Activated naive CD4-positive, alpha-beta T cell treated with anti-CD3 and anti-CD28 coated beads, Interleukin-2, amount 50 U/mL, for 72 hours (primary cell): ENCODE measurements around the gene SMIM9. TPM values are rescaled to one million over a fixed set of nuclear protein-coding genes. Genes with fewer than 3 reads are reported as not detected.
A peak's percentile ranks its signal among the peaks of the same experiment; 100 is the strongest.
"Not testable (repeated sequence)": the region's sequence is repeated elsewhere in the genome, so short reads cannot be mapped to it uniquely, and the experiment has no call there.

Source experiments
- ATAC-seq, 2 donors: fragments of 150-1000 bp; cut with Tn5 transposase; 2 replicates each; pipeline ENCODE4 v1.10.0; 2021; ENCODE audit warnings: mild to moderate bottlenecking in 2 of 2, moderate library complexity in 2 of 2
- DNase-seq, 2 donors: peaks; one replicate each; pipeline ENCODE4 v3.0.0; 2021 to 2022; ENCODE audit warnings: low spot score in 2 of 2
- H3K27ac Mint-ChIP-seq, 2 donors: one replicate each; pipeline ENCODE4 v1.8.0; 2022; ENCODE audit warnings: mild to moderate bottlenecking in 2 of 2, mixed read lengths in 2 of 2
- H3K36me3 Mint-ChIP-seq, 2 donors: one replicate each; pipeline ENCODE4 v1.8.0; 2022; ENCODE audit warnings: mixed read lengths in 2 of 2
- H3K9me3 Mint-ChIP-seq, 2 donors: one replicate each; pipeline ENCODE4 v1.8.0; 2022; ENCODE audit warnings: mixed read lengths in 2 of 2
- total RNA-seq, 2 donors: library from RNA; stranded (reverse); gene quantifications; one replicate each; pipeline ENCODE4 v1.2.3, GENCODE V29; 2022

Gene SMIM9
- not detected for total RNA-seq

DNA sequence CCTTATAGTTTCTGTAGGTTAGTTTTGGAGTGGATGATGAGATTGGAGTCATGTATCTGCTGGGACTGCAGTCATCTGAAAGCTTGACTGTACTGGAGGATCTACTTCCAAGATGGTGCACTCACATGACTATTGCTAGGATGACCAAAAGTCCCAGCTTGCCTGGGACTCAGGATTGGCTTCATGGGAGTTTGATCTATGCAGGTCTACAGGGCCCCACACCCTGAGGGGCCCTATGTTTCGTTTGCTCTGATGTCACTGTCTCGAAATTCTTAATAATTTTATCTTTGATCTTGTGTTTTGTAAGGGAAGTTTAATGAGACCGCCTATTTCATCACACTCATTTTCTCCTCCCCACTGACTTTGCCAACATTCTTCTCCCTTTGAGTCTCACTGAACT is at the start of gene SMIM9:
Gene SMIM9 (minus strand): TSS at position 101 of the 400 bp plus-strand sequence. CDS start 3,806 bp downstream, outside the sequence.
- H3K27ac Mint-ChIP-seq, result no peak within 1 kb of the TSS
- ATAC-seq, result no peak

DNA sequence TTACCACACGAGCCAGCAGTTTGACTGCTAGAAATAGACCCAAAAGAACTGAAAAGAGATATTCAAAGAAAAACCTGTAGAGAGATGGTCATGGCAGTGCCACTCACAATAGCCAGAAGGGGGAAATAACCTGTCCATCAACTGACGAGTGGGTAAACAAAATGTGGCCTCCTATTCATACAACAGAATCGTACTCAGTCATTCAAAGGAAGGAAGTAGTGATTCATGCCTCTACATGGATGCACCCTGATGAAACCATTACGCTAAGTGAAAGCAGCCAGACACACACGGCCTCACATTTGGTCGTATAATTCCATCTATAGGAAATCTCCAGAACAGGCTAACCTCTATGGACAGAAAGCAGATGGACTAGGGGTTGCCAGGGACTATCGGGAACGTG is 49.6 kb upstream of the SMIM9 start:
- H3K9me3 Mint-ChIP-seq, DNase-seq, H3K27ac Mint-ChIP-seq, H3K36me3 Mint-ChIP-seq: not testable (repeated sequence)
- peak; percentile 48 to 55 for ATAC-seq

More for the DNA sequence above, at the start of gene SMIM9:
- Mint-ChIP-seq H3K36me3 (no peaks in the 10 kb centered on the region), H3K9me3 (no peaks in the 10 kb centered on the region)
- no peak for DNase-seq

DNA sequence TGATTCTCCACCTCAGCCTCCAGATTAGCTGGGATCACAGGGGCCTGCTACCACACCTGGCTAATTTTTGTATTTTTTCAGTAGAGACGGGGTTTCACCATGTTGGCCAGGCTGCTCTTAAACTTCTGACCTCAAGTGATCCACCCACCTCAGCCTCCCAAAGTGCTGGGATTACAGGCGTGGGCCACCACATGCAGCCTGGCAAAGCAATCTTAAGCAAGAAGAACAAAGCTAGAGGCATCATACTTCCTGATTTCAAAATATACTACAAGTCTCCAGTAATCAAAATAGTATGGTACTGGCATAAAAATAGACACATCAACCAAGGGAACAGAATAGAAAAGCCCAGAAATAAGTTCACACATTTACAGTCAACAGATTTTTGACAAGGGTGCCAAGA is 38.9 kb upstream of the SMIM9 start:
- DNase-seq (no peak), ATAC-seq (no peak)
- Mint-ChIP-seq H3K27ac (no peak overlapping the region), H3K36me3 (peaks cover 6 to 14% of the 10 kb centered on the region in 2 donors), H3K9me3 (peaks cover 5 to 11% of the 10 kb centered on the region in 2 donors)

DNA sequence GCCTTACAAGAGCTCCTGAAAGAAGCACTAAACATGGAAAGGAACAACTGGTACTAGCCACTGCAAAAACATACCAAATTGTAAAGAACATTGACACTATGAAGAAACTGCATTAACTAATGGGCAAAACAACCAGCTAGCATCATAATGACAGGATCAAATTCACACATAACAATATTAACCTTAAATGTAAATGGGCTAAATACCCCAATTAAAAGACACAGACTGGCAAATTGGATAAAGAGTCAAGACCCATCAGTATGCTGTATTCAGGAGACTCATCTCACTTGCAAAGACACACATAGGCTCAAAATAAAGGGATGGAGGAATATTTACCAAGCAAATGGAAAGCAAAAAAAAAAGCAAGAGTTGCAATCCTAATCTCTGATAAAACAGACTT is 34.1 kb upstream of the SMIM9 start:
- peaks cover 13 to 16% of the 10 kb centered on the region in 2 donors for H3K36me3 Mint-ChIP-seq
- not testable (repeated sequence) for ATAC-seq, H3K27ac Mint-ChIP-seq, DNase-seq
- H3K9me3 Mint-ChIP-seq, result peaks cover 13 to 19% of the 10 kb centered on the region in 2 donors

DNA sequence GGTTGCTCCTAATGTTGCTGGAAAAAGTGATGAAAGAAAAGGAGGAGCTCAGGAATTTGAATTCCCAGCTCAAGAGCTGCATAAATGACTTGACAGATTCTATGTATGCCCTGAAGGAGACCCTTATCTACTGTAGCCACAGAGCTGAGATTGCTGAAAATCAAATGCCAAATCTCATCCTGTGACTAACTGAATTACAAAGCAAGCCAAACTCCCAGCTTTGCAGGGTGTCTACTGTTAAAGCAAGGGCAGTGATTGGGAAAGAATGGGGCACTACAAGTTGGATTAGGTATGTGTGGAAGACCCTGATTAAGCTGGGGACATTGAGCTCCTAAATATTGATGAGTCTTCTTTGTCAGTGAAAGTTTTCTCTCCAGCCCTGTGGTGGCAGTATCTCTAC is 20.8 kb upstream of the SMIM9 start:
- Mint-ChIP-seq H3K36me3 (peaks cover 0 to 4% of the 10 kb centered on the region in 2 donors), H3K27ac (no peak overlapping the region), H3K9me3 (no peaks in the 10 kb centered on the region)
- ATAC-seq (no peak), DNase-seq (no peak)

DNA sequence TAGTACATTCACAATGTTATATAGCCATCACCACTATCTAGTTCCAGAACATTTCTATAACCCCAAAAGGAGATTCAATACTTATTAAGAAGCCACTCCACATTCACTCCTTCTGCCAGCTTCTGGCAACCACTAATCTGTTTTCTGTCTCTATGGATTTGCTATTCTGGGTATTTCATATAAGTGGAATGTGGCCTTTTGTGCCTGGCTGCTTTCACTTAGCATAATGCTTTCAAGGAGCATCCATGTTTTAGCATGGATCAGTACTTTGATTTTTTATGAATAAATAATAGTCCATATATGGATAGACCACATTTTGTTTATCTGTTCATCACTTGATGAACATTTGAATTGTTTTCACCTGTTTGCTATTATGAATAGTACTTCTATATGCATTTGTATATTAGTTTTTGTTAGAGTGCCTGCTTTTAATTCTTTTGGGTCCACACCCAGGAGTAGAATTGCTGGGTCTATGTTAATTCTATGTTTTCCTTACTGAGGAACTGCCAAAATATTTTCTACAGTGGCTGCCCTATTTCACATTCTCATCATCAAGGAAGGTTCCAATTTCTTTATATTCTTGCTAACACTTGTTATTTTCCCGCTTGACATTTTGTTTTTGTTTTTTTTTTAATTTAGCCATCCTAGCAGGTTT is 16.6 kb upstream of the SMIM9 start:
- Mint-ChIP-seq H3K9me3 (no peaks in the 10 kb centered on the region), H3K27ac (no peak overlapping the region), H3K36me3 (peaks cover 0 to 4% of the 10 kb centered on the region in 2 donors)
- ATAC-seq (no peak), DNase-seq (no peak)

DNA sequence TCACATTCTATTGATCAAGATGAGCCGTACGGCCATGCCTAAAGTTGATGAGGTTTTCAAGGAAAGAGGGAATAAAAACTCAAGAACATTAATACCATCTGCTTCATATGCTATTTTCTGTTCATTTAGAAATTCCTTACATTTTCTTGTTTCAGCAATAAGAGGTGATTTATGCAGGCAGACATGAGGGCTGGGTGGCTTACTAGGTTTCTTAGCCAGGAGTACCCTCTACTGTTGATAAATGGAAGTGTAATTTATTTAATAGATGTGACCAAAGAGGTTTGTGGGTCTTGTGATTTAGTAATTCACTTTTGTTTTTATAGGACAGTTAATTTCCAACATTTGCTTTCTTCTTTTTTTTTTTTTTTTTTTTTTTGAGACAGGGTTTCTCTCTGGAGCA is 6.4 kb upstream of the SMIM9 start:
- ATAC-seq, result peak; percentile 39 to 54
- no peaks in the 10 kb centered on the region for H3K36me3 Mint-ChIP-seq

DNA sequence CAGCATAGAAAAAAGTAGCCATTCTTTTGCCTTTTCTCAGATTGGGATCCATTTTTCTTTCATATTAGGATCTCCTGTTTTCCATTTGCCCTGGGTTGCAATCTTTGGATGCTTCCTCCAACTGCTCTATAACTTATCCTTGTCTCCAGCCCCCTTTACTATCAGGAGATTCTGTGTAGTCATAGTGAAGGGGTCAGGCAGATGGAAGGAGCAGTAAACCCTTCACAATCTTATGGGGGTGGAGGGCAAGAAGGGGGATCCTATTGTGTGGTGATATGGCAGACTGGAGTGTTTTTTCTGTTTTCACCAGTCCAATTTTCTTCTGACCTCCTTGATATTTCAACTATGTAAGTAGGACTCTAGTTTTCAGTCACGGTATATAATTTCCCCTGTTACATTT is 1.7 kb upstream of the SMIM9 start:
- DNase-seq (no peak), ATAC-seq (no peak)
- Mint-ChIP-seq H3K36me3 (no peaks in the 10 kb centered on the region), H3K9me3 (no peaks in the 10 kb centered on the region), H3K27ac (no peak overlapping the region)

More for the DNA sequence above, 6.4 kb upstream of the SMIM9 start:
- Mint-ChIP-seq H3K27ac (no peak overlapping the region), H3K9me3 (no peaks in the 10 kb centered on the region)
- DNase-seq, result no peak

DNA sequence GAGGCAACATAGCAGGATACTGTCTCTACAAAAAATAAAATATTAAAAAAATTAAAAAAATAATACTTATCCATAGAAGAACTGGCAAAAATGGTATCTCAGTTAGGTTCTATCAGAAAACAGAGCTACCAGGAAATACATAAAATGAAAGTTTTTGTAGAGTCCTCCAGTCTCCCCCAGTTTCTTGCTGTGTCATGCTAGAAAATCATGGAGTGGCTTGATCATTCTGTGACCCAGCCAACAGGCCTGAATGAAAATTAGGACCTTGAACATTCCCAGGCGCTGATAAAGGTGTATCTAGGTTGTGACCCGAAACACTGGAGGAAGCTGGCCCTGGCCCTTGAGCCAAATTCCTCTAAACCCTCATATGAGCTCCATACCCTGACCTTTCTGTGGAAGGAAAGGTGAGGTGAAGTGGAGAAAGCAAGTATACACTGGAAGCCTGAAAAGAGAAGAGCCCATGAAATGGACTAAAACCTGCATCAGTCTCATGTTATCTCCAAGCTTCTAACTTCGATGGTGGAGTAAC is 652 bp downstream of the SMIM9 start:
- ATAC-seq (no peak), DNase-seq (no peak)
- Mint-ChIP-seq H3K27ac (no peak overlapping the region), H3K9me3 (no peaks in the 10 kb centered on the region), H3K36me3 (no peaks in the 10 kb centered on the region)

DNA sequence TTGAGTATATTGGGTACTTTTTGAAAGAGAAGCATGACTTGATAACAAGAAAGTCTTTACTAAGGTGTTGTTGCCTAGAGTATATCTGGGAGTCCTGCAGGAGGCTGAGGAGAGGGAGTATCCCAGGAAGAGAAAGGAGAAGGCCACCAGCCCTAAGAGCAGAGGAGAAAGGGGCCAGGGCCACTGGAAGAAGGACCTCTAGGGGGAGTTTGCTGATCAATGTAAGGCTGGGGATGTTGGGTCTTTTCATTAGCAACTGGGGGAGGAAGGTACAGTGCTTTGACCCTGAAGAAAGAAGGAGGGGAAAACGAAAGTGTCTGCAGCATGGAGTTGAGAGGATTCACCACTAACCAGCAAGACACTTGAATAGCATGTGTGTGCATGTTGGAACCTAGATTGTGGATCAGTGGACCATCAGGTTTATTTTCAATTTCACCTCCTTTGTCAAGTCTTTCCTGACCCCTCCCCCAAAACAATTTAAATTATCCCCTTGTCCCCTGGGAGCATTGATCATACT is 4.5 kb downstream of the SMIM9 start:
- no peaks in the 10 kb centered on the region for H3K9me3 Mint-ChIP-seq
- H3K36me3 Mint-ChIP-seq, result no peaks in the 10 kb centered on the region
- H3K27ac Mint-ChIP-seq, result no peak overlapping the region
- no peak for ATAC-seq
- DNase-seq, result no peak

DNA sequence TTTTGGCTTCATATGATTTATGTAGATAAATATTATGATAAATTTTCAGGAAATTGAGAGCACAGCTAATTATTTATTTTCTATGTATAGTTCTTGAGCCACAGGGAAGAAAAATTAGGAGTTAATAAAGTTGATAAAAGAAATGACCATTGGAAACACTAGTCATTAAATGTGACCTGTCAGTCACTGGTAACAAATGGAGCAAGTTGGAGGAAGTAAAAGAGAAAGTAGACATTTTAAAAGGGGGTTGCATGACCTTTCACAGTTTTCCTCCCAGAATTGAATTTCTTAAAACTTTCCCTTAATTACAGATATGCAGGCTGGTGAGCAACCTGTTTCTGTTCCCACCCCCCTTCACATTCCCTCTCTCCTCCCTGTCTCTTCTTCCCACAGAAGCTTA is 5.3 kb downstream of the SMIM9 start:
- no peak for ATAC-seq
- no peak for DNase-seq
- no peaks in the 10 kb centered on the region for H3K36me3 Mint-ChIP-seq
- no peaks in the 10 kb centered on the region for H3K9me3 Mint-ChIP-seq
- no peak overlapping the region for H3K27ac Mint-ChIP-seq

DNA sequence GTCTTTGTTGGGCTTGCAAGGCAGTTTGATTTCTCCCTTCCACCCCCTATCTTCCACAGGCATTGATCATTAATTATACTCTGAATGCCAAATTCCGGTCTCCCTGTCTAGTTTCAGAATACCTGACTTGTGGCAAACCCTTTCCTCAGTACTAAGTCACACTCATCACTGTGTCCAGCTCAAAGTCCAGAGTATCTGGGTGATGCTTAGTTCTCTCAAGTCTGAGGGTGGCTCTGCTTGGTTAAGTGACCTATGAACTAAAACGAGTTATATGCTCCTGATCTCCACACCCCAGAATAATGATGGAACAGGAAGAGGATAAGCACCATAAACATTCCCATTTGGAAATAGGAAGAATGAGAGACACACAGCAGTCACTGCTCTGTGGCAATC is 6.5 kb downstream of the SMIM9 start:
- no peaks in the 10 kb centered on the region for H3K36me3 Mint-ChIP-seq
- peak overlapping the region in 1 of 2 donors; percentile 74 for H3K27ac Mint-ChIP-seq
- DNase-seq, result no peak
- ATAC-seq, result no peak
- no peaks in the 10 kb centered on the region for H3K9me3 Mint-ChIP-seq

DNA sequence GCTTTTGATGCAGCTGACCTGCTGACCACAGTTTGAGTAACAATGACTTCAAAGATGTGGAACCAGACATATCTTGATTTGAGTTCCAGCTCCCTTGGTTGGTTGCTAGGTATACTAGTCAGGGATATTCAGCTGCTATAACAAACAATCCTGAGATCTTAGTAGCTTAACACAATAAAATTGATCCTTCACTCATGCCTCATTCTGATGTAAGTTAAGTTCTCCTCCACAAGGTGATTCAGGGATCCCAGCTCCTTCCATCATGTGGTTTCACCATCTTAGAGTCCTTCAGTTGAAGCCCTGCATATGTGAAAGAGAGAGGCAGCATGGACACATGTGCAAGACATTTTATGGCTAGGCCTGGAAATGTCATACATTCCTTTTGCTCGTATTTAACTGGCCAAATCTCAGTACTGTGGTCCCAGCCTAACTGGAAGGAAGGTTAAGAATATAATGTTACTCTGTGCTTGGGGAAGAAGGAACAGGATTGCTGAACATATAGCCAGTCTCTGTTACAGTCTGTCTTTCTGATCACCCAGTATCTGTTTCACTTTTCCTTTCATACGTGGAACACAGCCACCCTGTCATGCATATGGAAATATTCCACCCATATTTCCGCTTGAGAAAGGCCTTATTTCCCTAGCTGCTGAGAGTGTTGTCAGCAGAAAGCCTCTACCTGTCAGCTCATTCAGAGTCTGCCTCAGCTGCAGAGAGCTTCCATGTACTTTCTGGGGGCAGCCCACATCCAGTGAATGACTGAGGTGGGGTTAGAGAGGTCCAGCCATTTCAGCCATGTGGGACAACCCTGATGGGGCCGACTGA is 7.1 kb downstream of the SMIM9 start:
- ATAC-seq (peak in 1 of 2 donors; percentile 76), DNase-seq (no peak)
- Mint-ChIP-seq H3K9me3 (no peaks in the 10 kb centered on the region), H3K36me3 (no peaks in the 10 kb centered on the region), H3K27ac (peak overlapping the region in 1 of 2 donors; percentile 74)

DNA sequence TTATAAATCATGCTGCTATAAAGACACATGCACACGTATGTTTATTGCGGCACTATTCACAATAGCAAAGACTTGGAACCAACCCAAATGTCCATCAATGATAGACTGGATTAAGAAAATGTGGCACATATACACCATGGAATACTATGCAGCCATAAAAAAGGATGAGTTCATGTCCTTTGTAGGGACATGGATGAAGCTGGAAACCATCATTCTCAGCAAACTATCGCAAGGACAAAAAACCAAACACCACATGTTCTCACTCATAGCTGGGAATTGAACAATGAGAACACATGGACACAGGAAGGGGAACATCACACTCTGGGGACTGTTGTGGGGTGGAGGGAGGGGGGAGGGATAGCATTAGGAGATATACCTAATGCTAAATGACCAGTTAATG is 8.9 kb downstream of the SMIM9 start:
- not testable (repeated sequence) for ATAC-seq, H3K9me3 Mint-ChIP-seq, H3K27ac Mint-ChIP-seq, DNase-seq, H3K36me3 Mint-ChIP-seq

DNA sequence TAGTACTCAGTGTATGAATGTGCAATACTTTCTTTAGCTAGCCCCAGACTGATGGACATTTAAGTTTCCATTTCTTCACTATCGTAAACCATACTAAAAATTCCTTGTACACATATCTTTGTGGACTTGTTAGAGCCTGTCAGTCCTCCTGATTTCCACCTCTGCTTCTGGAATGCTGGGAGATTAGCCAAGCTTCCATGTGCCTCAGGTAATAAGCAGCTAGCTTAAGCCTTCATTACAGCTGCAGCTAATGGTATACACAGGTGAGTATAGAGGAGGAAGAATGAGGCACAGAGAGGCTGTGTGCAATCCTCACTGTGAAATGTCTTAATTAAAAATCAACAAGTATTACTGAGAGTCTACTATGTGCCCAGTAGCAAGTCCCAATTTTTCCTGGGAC is 9.8 kb downstream of the SMIM9 start:
- no peaks in the 10 kb centered on the region for H3K36me3 Mint-ChIP-seq
- no peak for ATAC-seq
- H3K27ac Mint-ChIP-seq, result no peak overlapping the region
- no peaks in the 10 kb centered on the region for H3K9me3 Mint-ChIP-seq
- DNase-seq, result no peak

DNA sequence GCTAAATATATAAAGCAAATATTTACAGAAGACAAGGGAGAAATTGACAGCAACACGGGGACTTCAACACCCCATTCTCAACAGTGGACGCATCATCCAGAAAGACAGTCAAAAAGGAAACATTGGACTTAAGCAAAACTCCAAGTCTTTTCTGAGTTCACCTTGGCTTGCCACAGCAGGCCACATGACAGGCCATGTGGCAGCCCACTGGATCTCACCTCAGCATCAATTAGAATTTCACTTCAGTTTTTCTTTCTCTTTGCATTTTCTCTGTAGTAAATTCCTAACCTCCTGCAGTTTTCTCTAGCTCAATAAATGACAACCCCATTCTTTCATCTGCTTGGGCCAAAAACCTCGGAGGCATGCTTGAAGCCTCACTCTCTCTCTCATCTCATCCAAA is 12.4 kb downstream of the SMIM9 start:
- Mint-ChIP-seq H3K27ac (no peak overlapping the region), H3K36me3 (no peaks in the 10 kb centered on the region), H3K9me3 (no peaks in the 10 kb centered on the region)
- DNase-seq (no peak), ATAC-seq (no peak)

DNA sequence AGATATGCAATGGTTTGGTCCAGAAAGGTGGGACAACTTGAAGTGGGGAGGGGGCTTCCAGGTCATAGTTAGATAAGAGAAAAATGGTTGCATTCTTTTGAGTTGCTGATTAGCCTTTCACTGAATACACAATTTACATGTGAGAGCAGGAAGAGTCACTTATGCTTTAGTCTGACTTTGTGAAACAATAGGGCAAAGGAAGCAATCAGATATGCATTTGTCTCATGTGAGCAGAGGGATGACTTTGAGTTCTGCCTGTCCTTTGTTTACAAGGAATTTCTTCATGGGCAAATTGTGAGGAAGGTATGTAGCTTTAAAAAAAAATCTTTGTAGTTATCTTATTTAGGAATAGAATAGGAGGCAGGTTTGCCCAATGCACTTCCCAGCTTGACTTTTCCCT is 12.9 kb downstream of the SMIM9 start:
- Mint-ChIP-seq H3K9me3 (no peaks in the 10 kb centered on the region), H3K36me3 (no peaks in the 10 kb centered on the region), H3K27ac (no peak overlapping the region)
- ATAC-seq (no peak), DNase-seq (no peak)
